GM23338 (cell line): ENCODE measurements around the gene SIDT2. TPM values are rescaled to one million over a fixed set of nuclear protein-coding genes. Genes with fewer than 3 reads are reported as not detected.
"Not testable (repeated sequence)": the region's sequence is repeated elsewhere in the genome, so short reads cannot be mapped to it uniquely, and the experiment has no call there.

Source experiments
- ATAC-seq: fragments of 200-7000 bp; cut with Tn5 transposase; 3 replicates; pipeline ENCODE4 v1.9.1; 2020
- DNase-seq: peaks from one replicate; pipeline ENCODE4 v3.0.0-alpha.2; 2015; ENCODE audit warnings: low spot score
- H2AFZ ChIP-seq: fragments of 200-600 bp; sonication (generic); 2 replicates; pipeline ENCODE4 v1.8.0; 2016; ENCODE audit warnings: antibody characterized with exemption, mild to moderate bottlenecking, moderate library complexity
- H3F3A ChIP-seq: fragments of 200-600 bp; sonication (generic); replicated peaks from 2 replicates; pipeline ENCODE4 v1.8.0; 2017; ENCODE audit warnings: antibody characterized with exemption, mixed run types, low read depth
- H3K27ac ChIP-seq: fragments of 200-600 bp; sonication (generic); 2 replicates; pipeline ENCODE4 v1.6.1; 2016; ENCODE audit warnings: low read depth
- H3K27me3 ChIP-seq: fragments of 200-600 bp; sonication (generic); 2 replicates; pipeline ENCODE4 v1.8.0; 2016; ENCODE audit warnings: mild to moderate bottlenecking, mixed run types, moderate library complexity; ENCODE audit not compliant: insufficient read depth
- H3K36me3 ChIP-seq: fragments of 200-600 bp; sonication (generic); 2 replicates; pipeline ENCODE4 v1.8.0; 2016; ENCODE audit warnings: mild to moderate bottlenecking; ENCODE audit not compliant: insufficient read depth
- H3K4me1 ChIP-seq: fragments of 200-600 bp; sonication (generic); 2 replicates; pipeline ENCODE4 v1.8.0; 2016; ENCODE audit warnings: mild to moderate bottlenecking, moderate library complexity; ENCODE audit not compliant: insufficient read depth
- H3K4me2 ChIP-seq: fragments of 200-600 bp; sonication (generic); 2 replicates; pipeline ENCODE4 v1.7.1; 2017; ENCODE audit warnings: mixed run types
- H3K4me3 ChIP-seq: fragments of 200-600 bp; sonication (generic); 2 replicates; pipeline ENCODE4 v1.6.1; 2016; ENCODE audit warnings: mixed run types
- H3K79me2 ChIP-seq: fragments of 200-600 bp; sonication (generic); replicated peaks from 2 replicates; pipeline ENCODE4 v1.8.0; 2017; ENCODE audit warnings: mild to moderate bottlenecking; ENCODE audit not compliant: insufficient read depth
- H3K9me2 ChIP-seq: fragments of 200-600 bp; sonication (generic); 2 replicates; pipeline ENCODE4 v1.8.0; 2017; ENCODE audit not compliant: insufficient read depth
- H4K20me1 ChIP-seq: fragments of 200-600 bp; sonication (generic); replicated peaks from 2 replicates; pipeline ENCODE4 v1.8.0; 2017; ENCODE audit warnings: mild to moderate bottlenecking; ENCODE audit not compliant: insufficient read depth
- H3K27ac Mint-ChIP-seq: 2 replicates; pipeline ENCODE4 v1.8.0; 2020; ENCODE audit warnings: inconsistent platforms, mild to moderate bottlenecking, moderate library complexity, mixed read lengths
- H3K27me3 Mint-ChIP-seq: 3 replicates; pipeline ENCODE4 v1.8.0; 2022; ENCODE audit warnings: low read depth, mild to moderate bottlenecking, moderate library complexity, mixed read lengths, inconsistent platforms; ENCODE audit not compliant: insufficient read depth, poor library complexity
- H3K36me3 Mint-ChIP-seq: 3 replicates; pipeline ENCODE4 v1.8.0; 2021; ENCODE audit warnings: low read depth, mild to moderate bottlenecking, inconsistent platforms, moderate library complexity, mixed read lengths
- H3K4me1 Mint-ChIP-seq: 3 replicates; pipeline ENCODE4 v1.8.0; 2020; ENCODE audit warnings: mild to moderate bottlenecking, inconsistent platforms, mixed read lengths
- H3K4me3 Mint-ChIP-seq: 3 replicates; pipeline ENCODE4 v1.8.0; 2021; ENCODE audit warnings: moderate library complexity, mild to moderate bottlenecking, inconsistent platforms, mixed read lengths
- H3K9me3 Mint-ChIP-seq: 3 replicates; pipeline ENCODE4 v1.8.0; 2020; ENCODE audit warnings: moderate library complexity, mild to moderate bottlenecking, inconsistent platforms, mixed read lengths
- ZNF462 ChIP-seq: fragments of 250-450 bp; sonication (Bioruptor Pico); IDR thresholded peaks from 2 replicates; pipeline ENCODE4 v1.5.0; 2020; ENCODE audit warnings: mild to moderate bottlenecking, moderate library complexity
- polyA plus RNA-seq: library from polyadenylated mRNA; unstranded; fragments of >200 nt; fragmentation: Nextera tagmentation; extraction: Ambion mirVana; gene quantifications from 2 replicates; pipeline ENCODE4 v1.2.1, GENCODE V29; 2016
- total RNA-seq: library from RNA; depleted of rRNA; stranded (reverse); fragments of >200 nt; shearing (Covaris generic); gene quantifications from 2 replicates; pipeline ENCODE4 v1.2.3, GENCODE V29; 2014

Gene SIDT2
- total and polyA plus RNA-seq, 2 experiments from 2014 or later: 7.5 to 12.1 TPM

DNA sequence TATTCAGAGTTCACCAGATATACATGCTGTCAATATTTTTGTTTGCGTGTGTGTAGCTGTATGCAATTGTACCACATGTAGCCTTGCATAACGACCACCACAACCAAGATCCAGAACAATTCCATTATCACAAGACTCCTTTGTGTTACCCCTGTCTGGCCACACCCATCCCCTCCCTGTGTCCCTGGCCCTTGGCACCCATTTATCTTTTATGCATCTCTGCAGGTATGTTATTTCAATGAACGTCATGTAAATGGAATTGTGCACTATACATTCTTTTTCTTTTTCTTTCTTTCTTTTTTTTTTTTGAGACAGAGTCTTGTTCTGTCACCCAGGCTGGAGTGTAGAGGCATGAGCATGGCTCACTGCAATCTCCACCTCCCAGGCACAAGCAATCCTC lies 44.1 kb upstream of the SIDT2 start (continued):
- TF ChIP-seq ZNF462: no peak

DNA sequence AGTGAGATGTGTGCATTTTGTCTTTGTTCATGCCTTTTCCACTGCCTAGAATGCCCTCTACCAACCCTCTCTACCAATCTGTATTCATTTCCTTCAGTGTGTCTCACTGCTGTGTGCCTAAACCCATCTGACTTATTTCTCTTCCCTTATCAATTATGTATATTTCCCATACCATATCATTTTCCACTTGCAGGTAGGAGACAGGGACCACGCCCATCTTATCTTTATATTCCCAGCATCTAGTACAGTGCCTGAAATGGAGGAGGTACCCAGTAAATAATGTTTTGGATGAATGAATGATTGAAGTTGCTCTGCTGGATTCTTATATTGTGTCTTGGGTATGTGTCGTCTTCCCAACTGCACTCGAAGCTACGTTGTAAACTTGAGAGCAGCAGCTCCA lies 43.6 kb upstream of the SIDT2 start:
- not testable (repeated sequence) for H3K27ac Mint-ChIP-seq

DNA sequence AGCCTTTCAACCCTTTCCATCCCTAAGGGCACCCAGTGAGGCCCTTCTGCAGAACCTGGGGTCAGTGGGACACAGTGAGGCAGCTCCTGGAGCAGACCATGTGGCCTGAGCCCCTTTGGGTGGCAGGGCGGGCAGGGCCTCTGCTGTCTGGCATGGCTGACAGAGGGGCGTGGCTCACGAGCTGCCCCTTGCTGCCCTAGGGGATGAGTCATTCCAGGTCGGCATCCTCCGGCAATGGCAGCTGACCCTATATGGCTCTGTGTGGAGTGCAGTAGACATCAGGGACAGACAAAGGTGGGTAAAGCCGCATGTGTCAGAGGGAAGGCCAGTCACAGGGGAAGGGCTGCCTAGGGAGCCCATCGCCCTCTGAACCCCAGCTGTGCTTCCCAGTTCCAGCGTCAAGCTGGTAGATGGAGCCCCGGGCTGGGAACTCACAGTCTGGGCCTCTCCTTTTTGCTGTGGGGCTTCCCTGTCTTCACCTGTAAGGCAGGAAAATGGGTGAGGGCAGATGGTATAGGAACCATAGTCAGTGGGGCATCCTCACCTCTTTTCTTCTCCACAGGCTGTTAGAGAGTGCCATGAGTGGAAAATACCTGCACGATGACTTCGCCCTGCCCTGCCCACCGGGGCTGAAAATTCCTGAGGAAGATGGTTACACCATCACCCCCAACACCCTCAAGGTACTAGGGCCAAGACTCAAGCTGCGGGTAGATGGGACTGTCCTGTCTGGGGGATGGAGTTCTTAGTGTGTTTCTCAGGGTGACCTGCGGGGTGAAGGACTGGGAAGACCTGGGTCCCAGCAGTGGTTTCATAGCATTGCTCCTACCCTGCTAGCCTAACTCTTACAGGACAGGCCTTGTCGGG lies 41.1 kb upstream of the SIDT2 start:
- H3K9me3 Mint-ChIP-seq, H3K4me1 ChIP-seq, H3K36me3 ChIP-seq, H3K79me2 ChIP-seq, H3K27ac ChIP-seq, H2AFZ ChIP-seq, H3K27me3 Mint-ChIP-seq, H3K9me2 ChIP-seq, H3K4me1 Mint-ChIP-seq, H3K36me3 Mint-ChIP-seq, H3K4me3 ChIP-seq, H4K20me1 ChIP-seq, H3K27ac Mint-ChIP-seq, H3K4me3 Mint-ChIP-seq, H3K4me2 ChIP-seq, H3K27me3 ChIP-seq, H3F3A ChIP-seq, DNase-seq: not testable (repeated sequence)
- peak; percentile 42 for ATAC-seq

More for the DNA sequence above, 43.6 kb upstream of the SIDT2 start:
- not testable (repeated sequence) for DNase-seq, H3K27ac ChIP-seq, H4K20me1 ChIP-seq, H3K4me3 Mint-ChIP-seq, H3F3A ChIP-seq, H3K4me1 ChIP-seq, H3K4me1 Mint-ChIP-seq, H3K36me3 Mint-ChIP-seq, H3K36me3 ChIP-seq, H3K9me2 ChIP-seq, H3K4me3 ChIP-seq, H3K4me2 ChIP-seq, H3K79me2 ChIP-seq, ATAC-seq, H2AFZ ChIP-seq, H3K27me3 ChIP-seq, H3K9me3 Mint-ChIP-seq, H3K27me3 Mint-ChIP-seq
